SU-DHL-6 (cell line): ENCODE measurements around the gene PCYT1B.

Source experiments
- EZH2phosphoT487 ChIP-seq: fragments of 200-600 bp; sonication (generic), shearing (Covaris generic); conservative IDR thresholded peaks from 2 replicates; pipeline ENCODE4 v1.6.1; 2018; ENCODE audit warnings: mild to moderate bottlenecking, antibody characterized with exemption, low read length, moderate library complexity, mixed read lengths
- TF ChIP-seq, protein P1 (sequence below): fragments of 200-600 bp; sonication (generic); IDR thresholded peaks from one replicate; pipeline ENCODE4 v1.5.1; 2017; ENCODE audit warnings: antibody characterized with exemption, mild to moderate bottlenecking, low read length, moderate library complexity; ENCODE audit not compliant: insufficient read depth, poor library complexity, severe bottlenecking

DNA sequence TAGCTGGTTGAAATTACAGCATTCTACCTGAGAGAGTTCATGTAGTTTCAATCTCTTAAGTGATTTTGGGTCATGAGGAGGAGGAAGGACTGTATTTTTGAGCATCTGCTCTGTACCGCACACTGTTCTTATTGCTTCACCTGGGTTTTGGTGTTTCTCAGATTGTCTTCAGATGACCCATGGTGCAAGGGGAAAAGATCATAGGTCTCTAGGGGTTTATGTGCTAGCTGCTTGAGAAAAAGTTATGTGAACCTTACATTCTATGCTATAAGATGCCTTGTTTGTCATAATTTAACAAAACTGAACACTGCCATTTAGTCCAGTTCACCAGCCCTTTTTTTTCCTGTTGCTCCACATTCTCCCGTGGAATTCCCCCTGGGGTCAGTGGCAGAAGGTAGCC is 121.7 kb downstream of the PCYT1B start:
- TF ChIP-seq, protein P1, sequence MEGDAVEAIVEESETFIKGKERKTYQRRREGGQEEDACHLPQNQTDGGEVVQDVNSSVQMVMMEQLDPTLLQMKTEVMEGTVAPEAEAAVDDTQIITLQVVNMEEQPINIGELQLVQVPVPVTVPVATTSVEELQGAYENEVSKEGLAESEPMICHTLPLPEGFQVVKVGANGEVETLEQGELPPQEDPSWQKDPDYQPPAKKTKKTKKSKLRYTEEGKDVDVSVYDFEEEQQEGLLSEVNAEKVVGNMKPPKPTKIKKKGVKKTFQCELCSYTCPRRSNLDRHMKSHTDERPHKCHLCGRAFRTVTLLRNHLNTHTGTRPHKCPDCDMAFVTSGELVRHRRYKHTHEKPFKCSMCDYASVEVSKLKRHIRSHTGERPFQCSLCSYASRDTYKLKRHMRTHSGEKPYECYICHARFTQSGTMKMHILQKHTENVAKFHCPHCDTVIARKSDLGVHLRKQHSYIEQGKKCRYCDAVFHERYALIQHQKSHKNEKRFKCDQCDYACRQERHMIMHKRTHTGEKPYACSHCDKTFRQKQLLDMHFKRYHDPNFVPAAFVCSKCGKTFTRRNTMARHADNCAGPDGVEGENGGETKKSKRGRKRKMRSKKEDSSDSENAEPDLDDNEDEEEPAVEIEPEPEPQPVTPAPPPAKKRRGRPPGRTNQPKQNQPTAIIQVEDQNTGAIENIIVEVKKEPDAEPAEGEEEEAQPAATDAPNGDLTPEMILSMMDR, result no peak
- no peak for TF ChIP-seq EZH2phosphoT487
